ENCODE data around the gene ISLR2. TPM values are rescaled to one million over a fixed set of nuclear protein-coding genes. Genes with fewer than 3 reads are reported as not detected.

ISLR2 gene
- total RNA-seq, 2 experiments from 2014 or later = 0.08 TPM; not detected in 1

- Mint-ChIP-seq H3K4me1 (peaks cover 27% of the 10 kb centered on the region), H3K27me3 (peaks cover 93% of the 10 kb centered on the region), H3K27ac (no peak overlapping the region), H3K36me3 (ENCODE audit: low read depth) (peaks cover 3% of the 10 kb centered on the region), H3K9me3 (no peaks in the 10 kb centered on the region), H3K4me3 (peak overlapping the region; percentile 27)
- no peak for DNase-seq
- POLR2A ChIA-PET = no interaction called here
- CTCF ChIA-PET = interaction anchor here (1.3 kb wide), 1 partner anchor 189 kb away, joined by 3 read pairs; no protein-coding TSS in a partner anchor
Observed at GRCh38 chr15:74132681-74133651, 2.6 kb downstream of the ISLR2 start.

DNA sequence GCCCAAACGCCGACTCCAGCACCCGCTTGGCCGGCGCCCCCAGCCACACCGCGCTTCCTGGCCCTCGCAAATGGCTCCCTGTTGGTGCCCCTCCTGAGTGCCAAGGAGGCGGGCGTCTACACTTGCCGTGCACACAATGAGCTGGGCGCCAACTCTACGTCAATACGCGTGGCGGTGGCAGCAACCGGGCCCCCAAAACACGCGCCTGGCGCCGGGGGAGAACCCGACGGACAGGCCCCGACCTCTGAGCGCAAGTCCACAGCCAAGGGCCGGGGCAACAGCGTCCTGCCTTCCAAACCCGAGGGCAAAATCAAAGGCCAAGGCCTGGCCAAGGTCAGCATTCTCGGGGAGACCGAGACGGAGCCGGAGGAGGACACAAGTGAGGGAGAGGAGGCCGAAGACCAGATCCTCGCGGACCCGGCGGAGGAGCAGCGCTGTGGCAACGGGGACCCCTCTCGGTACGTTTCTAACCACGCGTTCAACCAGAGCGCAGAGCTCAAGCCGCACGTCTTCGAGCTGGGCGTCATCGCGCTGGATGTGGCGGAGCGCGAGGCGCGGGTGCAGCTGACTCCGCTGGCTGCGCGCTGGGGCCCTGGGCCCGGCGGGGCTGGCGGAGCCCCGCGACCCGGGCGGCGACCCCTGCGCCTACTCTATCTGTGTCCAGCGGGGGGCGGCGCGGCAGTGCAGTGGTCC is 3.5 kb downstream of the ISLR2 start:
- Mint-ChIP-seq H3K4me3 (no peak overlapping the region), H3K9me3 (no peaks in the 10 kb centered on the region), H3K4me1 (peaks cover 27% of the 10 kb centered on the region), H3K27ac (no peak overlapping the region), H3K36me3 (ENCODE audit: low read depth) (peaks cover 3% of the 10 kb centered on the region), H3K27me3 (peaks cover 94% of the 10 kb centered on the region)
- no peak for DNase-seq
- CTCF ChIA-PET = interaction anchor here (1.3 kb wide), 1 partner anchor 80 kb away, joined by 3 read pairs; no protein-coding TSS in a partner anchor
- POLR2A ChIA-PET = no interaction called here

- Mint-ChIP-seq H3K4me3 (no peak overlapping the region), H3K27me3 (peaks cover 93% of the 10 kb centered on the region), H3K27ac (peak overlapping the region; percentile 35), H3K4me1 (peaks cover 27% of the 10 kb centered on the region), H3K36me3 (ENCODE audit: low read depth) (peaks cover 3% of the 10 kb centered on the region), H3K9me3 (no peaks in the 10 kb centered on the region)
- POLR2A ChIA-PET = no interaction called here
- no peak for DNase-seq
- CTCF ChIA-PET = interaction anchor here (1.3 kb wide), 1 partner anchor 81 kb away, joined by 3 read pairs; no protein-coding TSS in a partner anchor
Observed at GRCh38 chr15:74134387-74135027, 4.1 kb downstream of the ISLR2 start.

- POLR2A ChIA-PET = no interaction called here
- Mint-ChIP-seq H3K27me3 (peaks cover 89% of the 10 kb centered on the region), H3K27ac (no peak overlapping the region), H3K36me3 (ENCODE audit: low read depth) (peaks cover 3% of the 10 kb centered on the region), H3K4me1 (peaks cover 24% of the 10 kb centered on the region), H3K9me3 (no peaks in the 10 kb centered on the region), H3K4me3 (peak overlapping the region; percentile 35)
- no peak for DNase-seq
- CTCF ChIA-PET = no interaction called here
Observed at GRCh38 chr15:74135041-74135565, 4.7 kb downstream of the ISLR2 start.

DNA sequence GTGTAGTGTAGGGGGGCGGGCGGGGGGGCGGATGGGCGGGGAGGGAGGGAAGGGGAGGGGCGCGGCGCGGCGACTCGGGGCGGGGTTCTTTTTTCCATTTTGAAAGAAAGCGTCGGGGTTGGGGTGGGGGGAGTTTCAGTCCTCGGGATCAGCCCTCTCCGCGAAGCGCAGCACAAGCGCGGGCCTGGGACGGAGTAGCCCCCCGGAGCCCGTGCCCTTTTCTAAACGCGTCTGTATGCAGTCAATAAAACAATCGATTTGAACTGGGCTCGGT is 6.1 kb downstream of the ISLR2 start:
- Mint-ChIP-seq H3K27ac (no peak overlapping the region), H3K27me3 (peaks cover 78% of the 10 kb centered on the region), H3K4me3 (peak overlapping the region; percentile 38), H3K9me3 (no peaks in the 10 kb centered on the region), H3K4me1 (peaks cover 22% of the 10 kb centered on the region), H3K36me3 (ENCODE audit: low read depth) (peaks cover 3% of the 10 kb centered on the region)
- no peak for DNase-seq
- ChIA-PET POLR2A (no interaction called here), CTCF (no interaction called here)

- Mint-ChIP-seq H3K36me3 (ENCODE audit: low read depth) (peaks cover 3% of the 10 kb centered on the region), H3K27ac (no peak overlapping the region), H3K4me3 (peak overlapping the region; percentile 38), H3K4me1 (peaks cover 19% of the 10 kb centered on the region), H3K9me3 (no peaks in the 10 kb centered on the region), H3K27me3 (peaks cover 73% of the 10 kb centered on the region)
- DNase-seq = no peak
- POLR2A ChIA-PET = no interaction called here
- CTCF ChIA-PET = no interaction called here
Observed at GRCh38 chr15:74136814-74137536, 6.6 kb downstream of the ISLR2 start.

DNA sequence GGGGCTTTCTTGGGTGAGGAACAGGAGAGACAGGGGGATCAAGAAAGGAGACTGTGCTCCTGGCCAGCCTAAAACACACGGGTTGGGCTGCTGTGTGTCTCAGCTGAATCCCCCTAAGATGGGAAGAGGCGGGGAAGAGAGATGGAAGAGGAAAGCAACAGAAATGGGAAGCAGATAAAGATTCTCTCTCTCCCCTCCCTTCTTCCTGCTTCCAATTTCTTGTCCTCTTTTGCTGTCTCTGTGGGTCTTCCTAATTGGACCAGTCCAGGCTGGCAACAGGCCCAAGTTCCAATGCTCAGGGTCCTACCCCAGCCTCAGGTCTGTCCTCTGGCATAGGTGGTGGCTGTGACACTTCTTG is 7.1 kb downstream of the ISLR2 start:
- CTCF ChIA-PET = no interaction called here
- Mint-ChIP-seq H3K27me3 (peaks cover 70% of the 10 kb centered on the region), H3K9me3 (no peaks in the 10 kb centered on the region)

GRCh38 chr15:74138642-74139041 is 8.3 kb downstream of the ISLR2 start:
- no peak for DNase-seq
- POLR2A ChIA-PET = no interaction called here
- H3K36me3 Mint-ChIP-seq (ENCODE audit: low read depth) = peaks cover 3% of the 10 kb centered on the region
- H3K27me3 Mint-ChIP-seq = peaks cover 62% of the 10 kb centered on the region
- no peak overlapping the region for H3K4me3 Mint-ChIP-seq
- H3K4me1 Mint-ChIP-seq = peaks cover 15% of the 10 kb centered on the region
- H3K9me3 Mint-ChIP-seq = no peaks in the 10 kb centered on the region
- H3K27ac Mint-ChIP-seq = no peak overlapping the region
- CTCF ChIA-PET = interaction anchor here (0.8 to 1.2 kb wide), 4 partner anchors 9 to 184 kb away, joined by 3 to 4 read pairs (median 3); no protein-coding TSS in a partner anchor

More for the DNA sequence above, 7.1 kb downstream of the ISLR2 start:
- POLR2A ChIA-PET = no interaction called here
- no peak for DNase-seq
- Mint-ChIP-seq H3K27ac (no peak overlapping the region), H3K36me3 (ENCODE audit: low read depth) (peaks cover 3% of the 10 kb centered on the region), H3K4me3 (no peak overlapping the region), H3K4me1 (peaks cover 17% of the 10 kb centered on the region)

- Mint-ChIP-seq H3K4me1 (peaks cover 5% of the 10 kb centered on the region), H3K9me3 (no peaks in the 10 kb centered on the region), H3K27ac (no peak overlapping the region), H3K27me3 (peaks cover 59% of the 10 kb centered on the region), H3K36me3 (ENCODE audit: low read depth) (no peaks in the 10 kb centered on the region), H3K4me3 (no peak overlapping the region)
- CTCF ChIA-PET = no interaction called here
- POLR2A ChIA-PET = no interaction called here
- no peak for DNase-seq
Observed at GRCh38 chr15:74141591-74141990, 11.2 kb downstream of the ISLR2 start.

- Mint-ChIP-seq H3K36me3 (ENCODE audit: low read depth) (no peaks in the 10 kb centered on the region), H3K27me3 (peaks cover 56% of the 10 kb centered on the region), H3K4me1 (no peaks in the 10 kb centered on the region), H3K4me3 (no peak overlapping the region), H3K27ac (no peak overlapping the region), H3K9me3 (no peaks in the 10 kb centered on the region)
- CTCF ChIA-PET = no interaction called here
- POLR2A ChIA-PET = no interaction called here
- DNase-seq = no peak
Observed at GRCh38 chr15:74144153-74144775, 13.9 kb downstream of the ISLR2 start.

- H3K27me3 Mint-ChIP-seq = peaks cover 52% of the 10 kb centered on the region
- ChIA-PET POLR2A (no interaction called here), CTCF (no interaction called here)
- no peak overlapping the region for H3K27ac Mint-ChIP-seq
- no peaks in the 10 kb centered on the region for H3K4me1 Mint-ChIP-seq
- no peaks in the 10 kb centered on the region for H3K36me3 Mint-ChIP-seq (ENCODE audit: low read depth)
- no peaks in the 10 kb centered on the region for H3K9me3 Mint-ChIP-seq
- H3K4me3 Mint-ChIP-seq = no peak overlapping the region
- DNase-seq = no peak
Observed at GRCh38 chr15:74146277-74146800, 16.0 kb downstream of the ISLR2 start.

DNA sequence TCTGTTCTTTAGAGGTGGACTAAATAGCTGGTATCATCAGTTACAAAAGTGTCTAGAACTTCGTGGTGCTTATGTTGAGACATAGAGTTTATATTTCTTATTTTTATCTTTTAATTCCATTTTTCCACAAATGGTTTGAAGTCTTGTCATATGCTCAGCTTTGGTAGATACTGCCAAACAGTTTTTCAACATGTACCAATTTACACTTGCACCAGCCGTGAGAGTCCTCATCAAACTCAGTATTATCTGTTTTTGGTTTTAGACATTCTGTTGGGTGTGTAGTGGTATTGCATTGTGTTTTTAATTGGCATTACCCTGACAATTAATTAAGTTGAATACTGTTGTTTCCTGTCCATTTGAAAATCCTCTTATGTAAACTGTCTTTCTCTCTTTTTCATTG is 16.7 kb downstream of the ISLR2 start:
- Mint-ChIP-seq H3K27ac (no peak overlapping the region), H3K4me3 (no peak overlapping the region), H3K9me3 (no peaks in the 10 kb centered on the region), H3K36me3 (ENCODE audit: low read depth) (no peaks in the 10 kb centered on the region), H3K4me1 (no peaks in the 10 kb centered on the region), H3K27me3 (peaks cover 52% of the 10 kb centered on the region)
- ChIA-PET CTCF (no interaction called here), POLR2A (no interaction called here)
- DNase-seq = no peak
